HG03097 (cell line): ENCODE measurements around the gene ZNF326.
"Not testable (repeated sequence)": the region's sequence is repeated elsewhere in the genome, so short reads cannot be mapped to it uniquely, and the experiment has no call there.

Experiments
- ATAC-seq: cut with Tn5 transposase; IDR thresholded peaks from one replicate; pipeline ENCODE4 v1.9.1; 2021; ENCODE audit not compliant: unreplicated experiment, low FRiP score

Gene ZNF326

DNA sequence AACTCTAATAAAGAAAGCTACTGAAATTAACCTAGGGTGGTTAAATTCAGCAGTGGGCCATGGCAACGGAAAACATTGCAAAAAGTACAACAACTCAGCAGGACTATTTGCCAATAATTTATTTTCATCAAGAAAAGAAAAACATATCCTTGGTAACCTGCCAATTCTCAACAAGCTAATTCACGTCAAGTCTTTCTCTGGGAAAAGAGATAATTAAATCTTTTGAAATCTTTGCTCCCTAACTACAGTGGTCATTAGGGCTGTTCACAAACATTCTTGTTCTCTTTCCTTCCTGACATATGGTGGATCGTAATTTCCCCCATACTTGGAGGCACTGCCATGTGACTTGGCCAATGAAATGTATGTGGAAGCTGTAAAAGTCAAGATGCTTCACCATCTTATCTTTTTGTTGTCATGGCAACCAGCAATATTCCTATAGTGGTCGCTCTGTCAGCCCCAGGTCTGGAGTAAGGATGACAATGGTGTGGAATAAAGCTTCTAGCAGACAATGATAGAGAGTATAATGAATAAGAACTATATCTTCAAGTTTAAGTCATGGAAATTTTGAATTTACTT lies 29.6 kb upstream of the ZNF326 start:
- no peak for ATAC-seq

DNA sequence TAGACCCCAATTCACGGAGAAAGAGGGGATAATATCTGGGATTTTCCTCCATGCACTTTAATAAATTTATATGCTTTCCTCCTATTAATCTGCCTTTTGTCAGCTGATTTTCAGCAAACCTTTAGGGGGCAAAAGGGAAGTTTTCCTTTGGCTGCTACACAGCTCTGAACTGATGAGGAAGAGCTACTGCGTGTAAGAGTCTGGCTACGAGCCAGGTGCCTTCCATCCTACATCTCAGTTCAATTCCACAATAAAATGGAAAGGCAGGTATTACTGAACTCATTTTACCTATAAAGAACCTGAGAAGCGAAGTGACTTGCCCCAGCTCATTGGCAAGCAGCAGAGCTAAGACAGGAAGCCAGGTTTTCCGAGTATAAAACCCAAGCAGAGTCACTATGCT lies 28.3 kb upstream of the ZNF326 start:
- no peak for ATAC-seq

DNA sequence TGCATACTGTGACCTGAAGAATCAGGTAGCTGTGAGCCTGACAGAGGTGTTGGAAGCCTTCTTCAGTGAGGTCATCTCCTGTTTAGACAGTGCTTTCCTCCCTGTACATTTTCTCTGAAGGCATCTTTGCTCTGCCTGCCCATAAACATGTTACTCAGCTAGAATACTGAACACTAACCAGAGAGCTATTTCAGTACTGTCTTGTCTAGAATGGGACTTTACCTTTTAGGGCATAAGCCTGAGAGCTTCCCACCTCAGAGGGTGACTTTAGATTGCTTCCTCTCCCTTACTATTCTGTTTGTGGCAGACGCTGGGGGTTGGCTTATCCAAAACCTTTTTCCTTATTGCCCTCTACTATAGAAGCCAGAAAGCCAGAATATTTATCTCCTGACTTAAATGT lies 23.3 kb upstream of the ZNF326 start:
- ATAC-seq = no peak

DNA sequence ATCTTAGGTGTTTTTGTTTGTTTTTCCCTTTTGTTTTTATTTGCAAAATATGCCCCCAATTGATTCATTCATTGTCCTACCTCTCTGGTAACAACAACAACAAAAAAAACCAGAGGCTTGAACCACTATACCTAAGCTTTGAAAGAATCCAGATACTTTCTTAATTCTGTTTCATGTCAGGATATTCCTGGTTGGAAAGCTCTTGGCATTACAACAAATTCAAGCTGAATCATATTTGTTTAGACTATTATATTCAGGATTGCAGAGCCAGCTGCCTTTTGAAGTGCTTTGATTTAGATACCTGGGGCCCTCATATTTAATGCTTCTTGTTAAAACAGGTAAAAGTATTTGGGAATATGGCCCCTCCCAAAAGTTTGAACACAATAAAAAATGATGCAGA lies 22.9 kb upstream of the ZNF326 start:
- no peak for ATAC-seq

DNA sequence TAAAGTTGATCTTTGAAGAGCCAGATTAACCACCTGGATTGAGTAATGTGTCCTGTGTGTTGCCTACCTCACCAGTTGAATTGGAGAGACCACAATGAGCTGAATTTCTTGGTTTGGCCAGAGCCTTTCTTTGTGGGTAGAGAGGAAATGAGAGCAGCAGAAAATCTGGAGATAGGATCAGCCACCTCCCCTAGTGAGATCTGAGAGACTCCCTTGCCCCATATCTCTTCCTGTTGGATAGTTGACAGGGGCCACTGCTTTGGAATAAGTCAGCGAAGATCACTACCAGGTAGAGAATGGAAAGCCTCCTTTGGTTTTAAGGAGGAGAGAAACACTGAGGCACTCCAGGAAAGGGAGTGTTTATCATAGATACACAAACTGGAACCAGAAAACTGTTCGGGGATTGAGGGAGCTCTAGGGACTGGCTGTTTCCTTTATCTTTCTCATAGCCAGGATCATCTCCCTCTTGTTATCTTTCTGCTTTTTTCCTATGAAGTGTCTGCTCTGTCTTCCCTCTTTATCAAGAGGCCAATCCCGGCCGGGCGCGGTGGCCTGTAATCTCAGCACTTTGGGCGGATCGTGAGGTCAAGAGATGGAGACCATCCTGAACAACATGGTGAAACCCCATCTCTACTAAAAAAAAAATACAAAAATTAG lies 21.3 kb upstream of the ZNF326 start:
- no peak for ATAC-seq

DNA sequence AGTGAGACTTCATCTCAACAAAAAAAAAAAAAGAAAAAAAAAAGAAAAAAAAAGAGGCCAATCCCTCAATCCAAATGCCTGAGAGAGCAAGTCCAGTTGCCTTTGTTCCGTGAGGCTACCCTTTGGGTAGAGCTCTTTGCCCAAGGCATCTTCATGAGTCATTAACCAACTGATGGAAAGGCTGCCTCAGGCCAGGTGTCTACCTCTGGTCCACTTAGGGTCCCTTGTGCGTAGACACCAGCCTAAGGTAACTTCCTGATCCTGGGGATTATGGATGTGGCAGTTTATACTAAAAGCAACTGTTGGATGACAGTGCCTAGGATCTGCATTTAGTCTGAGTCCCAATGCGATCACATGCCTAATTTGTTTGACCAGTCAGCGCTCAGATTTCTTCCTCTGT lies 20.7 kb upstream of the ZNF326 start:
- no peak for ATAC-seq

DNA sequence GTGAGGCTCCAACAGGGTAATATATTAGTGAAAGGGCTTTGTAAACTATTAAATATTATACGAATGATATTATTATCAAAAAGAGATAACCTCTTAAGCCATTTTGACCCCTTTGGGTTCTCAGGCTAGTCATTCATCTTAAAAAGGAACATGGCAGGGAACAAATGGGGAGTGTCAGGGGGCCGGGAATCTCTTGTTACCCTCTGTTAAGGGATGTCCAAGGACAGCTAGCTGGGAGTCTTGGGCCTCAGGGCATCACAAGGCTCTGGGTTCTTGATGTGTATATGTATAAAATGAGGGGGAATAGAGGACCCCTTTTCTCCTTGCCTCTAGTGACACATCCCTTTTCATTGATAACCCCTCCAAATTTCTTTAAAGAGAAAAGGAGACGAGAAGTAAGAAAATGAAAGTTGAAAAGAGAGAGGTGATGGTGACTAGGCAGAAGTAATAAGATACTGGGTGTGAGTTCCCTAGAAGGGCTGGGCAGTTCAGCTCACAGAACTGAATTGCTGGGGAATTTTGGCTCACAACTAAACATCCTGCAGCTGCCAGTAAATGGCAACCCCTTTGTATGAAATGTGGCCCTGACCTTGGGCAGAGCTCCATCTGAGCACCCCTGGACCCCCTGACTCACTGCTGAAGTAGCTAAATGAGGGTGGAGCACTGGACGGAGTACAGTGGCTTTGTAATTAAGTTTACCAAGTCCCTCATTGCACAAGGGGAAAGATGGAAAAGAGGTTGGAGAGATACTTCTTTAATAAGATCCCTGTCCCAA lies 20.0 kb upstream of the ZNF326 start:
- no peak for ATAC-seq

DNA sequence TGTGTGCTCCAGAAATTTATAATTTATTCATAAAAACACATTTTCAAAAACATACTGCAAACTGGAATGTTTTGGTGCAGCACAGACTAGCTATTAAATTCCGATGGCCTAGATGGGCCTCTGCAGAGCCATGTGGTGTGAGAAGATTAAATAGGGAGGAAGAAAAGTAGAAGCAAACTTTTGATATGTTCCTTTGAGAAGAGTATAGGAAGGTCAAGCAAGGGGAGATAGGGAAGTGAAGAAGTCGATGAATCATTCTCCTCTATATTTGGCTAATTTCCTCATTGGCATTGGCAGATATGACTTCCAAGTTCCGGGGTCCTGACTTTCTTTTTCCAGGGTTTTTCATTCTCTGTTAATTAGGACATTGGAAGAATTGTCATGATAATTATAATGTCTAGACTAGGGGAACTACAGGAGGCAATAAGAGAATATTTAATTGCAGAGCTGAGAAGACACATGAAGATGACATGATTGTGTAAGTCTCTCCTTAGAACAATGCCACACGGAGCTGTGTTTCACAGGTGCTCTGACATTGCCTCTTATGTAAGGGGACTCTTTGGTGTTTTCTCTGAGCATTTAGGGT lies 19.3 kb upstream of the ZNF326 start:
- no peak for ATAC-seq

DNA sequence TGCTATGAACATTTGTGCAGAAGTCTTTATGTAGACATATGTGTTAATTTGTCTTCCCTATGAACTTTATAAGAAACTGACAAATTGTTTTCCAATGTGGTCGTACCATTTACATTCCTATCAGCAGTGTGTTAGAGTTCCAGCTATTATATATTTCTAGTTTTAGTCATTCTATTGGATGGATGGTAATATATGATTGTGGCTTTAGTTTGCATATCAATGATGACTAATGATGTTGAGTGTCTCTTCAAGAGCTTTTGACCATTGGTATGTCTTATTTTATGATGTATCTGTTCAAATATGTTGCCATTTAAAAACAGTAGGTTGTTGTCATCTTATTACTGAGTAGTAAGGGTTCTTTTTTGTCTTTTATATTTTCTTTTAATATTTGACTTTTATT lies 16.2 kb upstream of the ZNF326 start:
- no peak for ATAC-seq

DNA sequence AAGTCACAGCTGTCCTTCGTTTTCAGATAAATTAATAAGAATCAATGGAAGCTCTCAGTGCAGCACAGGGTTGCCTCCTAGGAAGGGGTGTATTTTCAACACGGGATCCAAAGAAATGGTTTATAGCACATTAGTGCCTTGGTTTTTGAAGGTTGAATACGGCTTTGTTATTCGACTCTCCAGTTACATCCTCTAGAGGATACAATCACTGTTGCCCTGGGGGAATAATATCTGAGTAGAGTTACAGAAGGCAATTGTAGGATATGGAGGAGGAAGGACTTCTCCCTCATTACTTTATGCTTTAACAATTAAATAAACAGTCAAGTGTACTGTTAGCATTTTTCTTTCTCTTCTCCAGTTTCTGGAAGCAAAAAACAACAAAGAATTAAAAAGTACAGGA lies 14.3 kb upstream of the ZNF326 start:
- no peak for ATAC-seq

DNA sequence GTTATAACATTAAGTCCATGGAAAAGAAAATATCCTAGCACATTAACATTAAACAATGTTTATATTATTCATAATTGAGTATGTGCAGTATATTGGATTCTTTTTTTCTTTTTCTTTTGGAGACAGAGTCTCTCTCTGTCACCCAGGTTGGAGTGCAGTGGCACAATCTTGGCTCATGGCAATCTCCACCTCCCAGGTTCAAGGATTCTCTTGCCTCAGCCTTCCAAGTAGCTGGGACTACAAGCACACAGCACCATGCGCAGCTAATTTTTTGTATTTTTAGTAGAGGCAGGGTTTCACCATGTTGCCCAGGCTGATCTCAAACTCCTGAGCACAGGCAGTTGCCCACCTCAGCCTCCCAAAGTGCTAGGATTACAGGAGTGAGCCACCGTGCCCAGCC lies 12.1 kb upstream of the ZNF326 start:
- not testable (repeated sequence) for ATAC-seq

DNA sequence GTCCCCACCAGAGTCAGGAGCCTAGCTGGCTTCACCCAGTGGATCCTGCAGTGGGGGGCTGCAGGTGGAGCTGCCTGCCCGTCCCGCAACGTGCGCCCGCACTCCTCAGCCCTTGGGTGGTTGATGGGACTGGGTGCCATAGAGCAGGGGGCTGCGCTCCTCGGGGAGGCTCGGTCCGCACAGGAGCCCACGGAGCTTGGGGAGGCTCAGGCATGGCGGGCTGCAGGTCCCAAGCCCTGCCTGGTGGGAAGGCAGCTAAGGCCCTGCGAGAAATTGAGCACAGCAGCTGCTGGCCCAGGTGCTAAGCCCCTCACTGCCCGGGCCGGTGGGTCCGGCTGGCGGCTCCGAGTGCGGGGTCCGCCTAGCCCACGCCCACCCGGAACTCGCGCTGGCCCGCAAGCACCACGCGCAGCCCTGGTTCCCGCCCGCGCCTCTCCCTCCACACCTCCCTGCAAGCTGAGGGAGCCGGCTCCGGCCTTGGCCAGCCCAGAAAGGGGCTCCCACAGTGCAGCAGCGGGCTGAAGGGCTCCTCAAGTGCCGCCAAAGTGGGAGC lies 10.3 kb upstream of the ZNF326 start:
- ATAC-seq = not testable (repeated sequence)

DNA sequence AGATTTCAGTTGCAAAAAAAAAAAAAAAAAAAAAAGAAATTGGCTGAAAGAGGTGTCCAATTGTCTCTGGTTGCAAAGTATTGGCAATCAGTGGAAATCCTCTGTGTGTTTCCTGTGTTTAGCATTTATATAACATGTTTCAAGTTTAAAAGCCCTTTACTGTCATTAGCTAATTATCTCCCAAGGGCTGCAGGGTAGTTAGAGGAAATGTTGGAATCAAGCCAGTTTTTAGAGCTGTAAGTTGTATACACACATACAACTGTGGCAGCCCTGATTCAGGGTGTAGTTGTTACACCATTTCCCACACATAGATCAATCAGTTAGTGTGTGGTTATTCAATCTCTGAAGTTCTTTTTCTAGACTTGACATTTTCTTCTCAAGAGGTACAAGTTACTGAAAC lies 8.9 kb upstream of the ZNF326 start:
- no peak for ATAC-seq

DNA sequence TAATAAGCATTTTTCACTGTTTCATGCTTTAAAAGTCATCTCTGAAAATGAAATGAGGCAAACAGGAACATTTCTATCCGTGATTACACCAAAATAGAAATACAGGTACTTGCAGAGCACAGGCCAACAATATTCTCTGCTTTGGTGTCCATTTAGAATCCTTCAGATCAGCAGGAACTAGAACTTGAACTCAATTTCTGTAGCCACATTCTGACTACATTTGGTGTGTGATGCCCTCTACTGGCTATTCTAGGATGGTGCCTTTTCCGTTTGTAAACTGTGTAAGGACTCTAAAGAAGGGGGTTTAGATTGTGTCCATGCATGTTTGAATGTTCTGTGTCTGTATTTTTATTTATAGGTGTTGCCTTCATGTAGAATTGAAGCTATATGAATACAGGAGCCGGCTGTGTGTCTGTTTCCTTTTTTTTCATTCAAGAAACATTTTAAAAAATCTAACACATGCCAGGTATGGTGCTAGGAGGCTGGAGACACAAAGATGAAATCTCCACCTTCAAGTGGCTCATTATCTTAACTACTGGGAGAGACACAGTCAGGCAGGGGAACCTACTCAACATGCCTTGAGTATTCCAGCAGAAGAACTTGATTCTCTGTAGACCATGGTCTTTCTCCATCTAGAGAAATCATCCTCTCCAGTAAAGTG lies 7.6 kb upstream of the ZNF326 start:
- ATAC-seq = peak; percentile 61

DNA sequence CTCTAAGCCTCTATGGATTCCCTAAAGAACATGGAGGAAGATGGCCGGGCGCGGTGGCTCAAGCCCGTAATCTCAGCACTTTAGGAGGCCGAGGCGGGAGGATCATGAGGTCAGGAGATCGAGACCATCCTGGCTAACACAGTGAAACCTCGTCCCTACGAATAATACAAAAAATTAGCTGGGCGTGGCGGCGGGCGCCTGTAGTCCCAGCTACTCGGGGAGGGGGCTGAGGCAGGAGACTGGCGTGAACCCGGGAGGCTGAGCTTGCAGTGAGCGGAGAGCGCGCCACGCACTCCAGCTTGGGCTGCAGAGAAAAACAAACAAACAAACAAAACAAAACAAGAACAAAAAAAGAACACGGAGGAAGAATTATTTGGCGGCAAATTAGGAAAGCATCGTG lies 5.8 kb upstream of the ZNF326 start:
- no peak for ATAC-seq

DNA sequence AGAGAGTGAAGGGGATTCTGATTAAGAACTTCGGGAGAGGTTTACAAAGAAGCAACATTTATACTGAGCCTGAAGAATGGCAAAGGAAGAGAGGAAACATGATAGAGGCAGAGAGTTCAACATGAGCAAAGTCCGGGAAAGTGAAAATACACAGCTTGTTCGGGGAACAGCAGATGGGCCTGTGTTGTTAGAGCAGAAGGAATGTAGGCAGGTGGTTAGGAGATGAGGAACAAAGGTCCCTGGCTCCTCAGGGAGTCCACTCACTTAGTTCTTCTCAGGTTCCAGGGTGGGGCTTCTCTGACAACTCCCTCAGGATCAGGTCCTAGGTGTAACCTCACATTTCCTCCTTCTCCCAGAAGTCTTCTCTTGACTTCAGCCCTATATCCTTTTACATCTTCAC lies 5.1 kb upstream of the ZNF326 start:
- no peak for ATAC-seq

DNA sequence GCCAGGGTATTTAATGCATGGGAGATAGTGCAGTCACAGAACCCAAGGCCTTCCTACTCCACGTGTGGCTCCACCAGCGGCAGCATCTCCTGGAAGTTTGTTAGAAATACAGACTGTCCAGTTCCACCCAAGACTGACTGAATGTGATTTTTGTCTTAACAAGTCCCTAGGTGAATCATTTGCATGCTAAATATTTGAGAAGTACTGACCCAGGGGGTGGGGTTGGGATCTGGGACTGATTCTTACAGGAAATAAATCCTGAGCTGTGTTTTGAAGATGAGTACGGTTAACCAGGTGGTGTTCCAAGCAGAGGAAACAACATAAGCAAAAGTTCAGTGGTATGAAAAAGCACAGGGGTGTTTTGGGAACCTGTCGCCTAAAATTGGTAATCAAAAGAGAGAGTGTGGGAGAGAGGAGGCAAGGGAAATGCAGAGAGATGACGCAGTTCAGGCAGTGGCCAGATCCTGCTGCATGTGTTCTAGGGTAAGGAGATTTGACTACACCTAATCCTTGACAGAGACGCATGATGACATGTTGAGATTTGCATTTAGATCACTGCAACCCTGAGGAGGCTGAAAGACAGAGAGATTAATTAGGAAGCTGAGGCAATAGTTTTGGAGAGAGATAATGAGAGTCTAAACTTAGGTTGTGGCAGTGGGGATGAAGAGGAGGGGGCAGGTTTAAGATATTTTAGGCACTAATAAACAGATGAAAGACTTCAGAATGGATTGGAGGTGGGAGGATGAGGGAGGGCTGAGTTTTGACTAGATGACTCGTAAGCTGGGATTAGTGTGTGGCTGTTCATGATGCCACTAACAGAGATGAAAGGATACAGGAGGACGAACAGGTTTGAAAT lies 3.7 kb upstream of the ZNF326 start:
- no peak for ATAC-seq

DNA sequence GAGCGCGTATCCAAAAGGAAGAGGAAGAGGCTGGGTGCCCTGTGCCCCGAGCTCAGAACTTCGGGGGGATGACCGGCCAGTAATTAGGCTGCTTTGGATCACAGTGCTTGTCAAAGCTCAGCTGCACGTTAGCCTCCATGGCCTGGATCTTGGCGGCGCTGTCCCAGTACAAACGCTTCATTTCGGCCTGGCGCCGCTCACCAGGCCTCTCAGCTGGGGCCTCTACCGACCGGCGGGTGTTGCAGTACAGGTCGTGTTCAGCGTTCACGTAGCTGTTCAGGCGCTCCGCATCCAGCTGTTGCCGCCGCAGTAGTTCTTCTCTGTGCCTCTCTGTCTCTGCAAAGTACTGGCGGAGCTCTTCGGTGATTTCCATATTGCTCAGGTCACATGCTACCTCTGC lies 1.4 kb upstream of the ZNF326 start:
- ATAC-seq = no peak

DNA sequence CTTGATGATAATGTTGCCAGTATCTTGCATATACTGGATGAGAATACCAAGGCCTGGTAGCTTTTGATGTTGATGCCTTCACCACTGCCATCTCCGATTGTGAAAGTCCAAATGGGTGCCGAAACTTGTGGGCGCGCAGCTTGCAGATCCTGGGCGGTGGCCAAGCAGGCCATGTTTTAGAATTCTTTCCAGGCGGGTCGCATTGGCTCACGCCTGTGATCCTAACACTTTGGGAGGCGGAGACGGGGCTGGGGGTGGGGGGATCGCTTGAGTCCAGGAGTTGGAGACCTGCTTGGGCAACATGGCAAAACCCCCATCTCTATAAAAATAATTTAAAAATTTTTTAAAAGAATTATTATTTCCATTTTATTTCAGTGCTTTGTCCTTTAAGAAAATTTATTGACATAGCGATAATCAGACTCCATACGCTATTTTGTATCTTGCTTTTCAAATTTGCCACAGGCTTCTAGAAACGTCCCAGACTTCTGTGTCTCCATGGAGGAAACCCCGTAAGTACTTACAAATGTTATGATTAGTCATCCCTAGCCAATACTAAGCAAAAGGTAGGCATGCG lies 592 bp upstream of the ZNF326 start:
- ATAC-seq = no peak
